GM12878 (cell line): Measurements from ENCODE around the gene NLGN4X. TPM values are rescaled to one million over a fixed set of nuclear protein-coding genes. Genes with fewer than 3 reads are reported as not detected.

Experiments
- ATAC-seq: fragments of 200-7000 bp; cut with Tn5 transposase; 3 replicates; pipeline ENCODE4 v1.9.1; 2020; ENCODE audit warnings: mild to moderate bottlenecking, moderate library complexity
- BruUV-seq: library from RNA; stranded (reverse); fragments of 400-500 nt; replicated peaks from 2 replicates; lab custom pipeline; 2021; lab: Mats Ljungman, UMichigan
- CTCF ChIA-PET: fragments of 300-600 bp; sonication (Branson Sonifier 250); formaldehyde crosslinking; extraction: SDS; loops from one replicate; lab custom pipeline; 2021; ENCODE audit warnings: inconsistent platforms; lab: Yijun Ruan, JAX
- POLR2A ChIA-PET: fragments of 350-600 bp; formaldehyde crosslinking; extraction: SDS; loops from one replicate; lab custom pipeline; 2021; ENCODE audit warnings: inconsistent platforms; lab: Charles Lee
- RAD21 ChIA-PET: fragments of 300-600 bp; sonication (Branson Sonifier 250); formaldehyde crosslinking; loops from one replicate; lab custom pipeline; 2023; ENCODE audit warnings: antibody characterized with exemption; ENCODE audit not compliant: unreplicated experiment; lab: Charles Lee
- SMC1A ChIA-PET: fragments of 300-600 bp; sonication (Branson Sonifier 250); formaldehyde crosslinking; loops from one replicate; lab custom pipeline; 2023; ENCODE audit not compliant: unreplicated experiment, uncharacterized antibody; lab: Charles Lee
- DNase-seq: peaks from one replicate; pipeline ENCODE4 v3.0.0-alpha.2; 2011; ENCODE audit warnings: low read depth, low spot score
- FAIRE-seq: peaks from 3 replicates; lab custom pipeline; 2011; peaks lifted over from hg19 to GRCh38; lab: Jason Lieb, UNC
- H2AFZ ChIP-seq: 2 replicates; pipeline ENCODE4 v1.6.0; 2011; ENCODE audit warnings: low read depth, low read length, control low read depth; ENCODE audit not compliant: control insufficient read depth
- H3K27ac ChIP-seq: 2 replicates; pipeline ENCODE4 v1.5.1; 2011; ENCODE audit warnings: control low read depth; ENCODE audit not compliant: control insufficient read depth, insufficient read depth
- H3K27me3 ChIP-seq, 2 experiments: replicated peaks in 1 of 2; 2 replicates each; pipeline versions ENCODE4 v1.6.0 to v1.6.1; 2011; ENCODE audit warnings: low read length in 1 of 2; ENCODE audit not compliant: control insufficient read depth in 2 of 2, insufficient read depth in 2 of 2
- H3K36me3 ChIP-seq, 2 experiments: 2 replicates each; pipeline ENCODE4 v1.5.1; 2011; ENCODE audit warnings: low read length in 1 of 2; ENCODE audit not compliant: control insufficient read depth in 2 of 2, insufficient read depth in 2 of 2
- H3K4me1 ChIP-seq: 2 replicates; pipeline ENCODE4 v1.6.1; 2011; ENCODE audit warnings: mild to moderate bottlenecking, low read length, moderate library complexity, mixed read lengths; ENCODE audit not compliant: control insufficient read depth, insufficient read depth
- H3K4me2 ChIP-seq: 2 replicates; pipeline ENCODE4 v1.6.0; 2011; ENCODE audit warnings: control low read depth; ENCODE audit not compliant: control insufficient read depth, insufficient read depth
- H3K4me3 ChIP-seq: fragments of 200-600 bp; sonication (generic); 2 replicates; pipeline ENCODE4 v1.5.1; 2016
- H3K79me2 ChIP-seq: 2 replicates; pipeline ENCODE4 v1.6.0; 2011; ENCODE audit warnings: low read length; ENCODE audit not compliant: control insufficient read depth, insufficient read depth
- H3K9ac ChIP-seq: 2 replicates; pipeline ENCODE4 v1.8.0; 2011; ENCODE audit warnings: low read length, control low read depth, mixed read lengths; ENCODE audit not compliant: control insufficient read depth, insufficient read depth
- H3K9me3 ChIP-seq: replicated peaks from 3 replicates; pipeline ENCODE4 v1.5.1; 2011; ENCODE audit warnings: mild to moderate bottlenecking, low read length; ENCODE audit not compliant: control insufficient read depth, insufficient read depth
- H4K20me1 ChIP-seq: 2 replicates; pipeline ENCODE4 v1.6.0; 2011; ENCODE audit not compliant: control insufficient read depth, insufficient read depth
- ASH2L ChIP-seq: fragments of 300-600, 200-600 bp; sonication (generic); IDR thresholded peaks from 2 replicates; pipeline ENCODE4 v1.6.1; 2017; ENCODE audit warnings: low read depth, mild to moderate bottlenecking, borderline replicate concordance
- ATF2 ChIP-seq: IDR thresholded peaks from 2 replicates; pipeline ENCODE4 v1.6.1; 2012; ENCODE audit warnings: low read length, inconsistent platforms
- ESRRA ChIP-seq: IDR thresholded peaks from 2 replicates; pipeline ENCODE4 v1.6.1; 2012; ENCODE audit warnings: mild to moderate bottlenecking, low read length, improper control_type of control experiment
- FOXK2 ChIP-seq: fragments of 450-650 bp; IDR thresholded peaks from 2 replicates; pipeline ENCODE4 v1.6.1; 2017; ENCODE audit warnings: mild to moderate bottlenecking, moderate library complexity
- GABPA ChIP-seq: IDR thresholded peaks from 2 replicates; pipeline ENCODE4 v1.6.1; 2014; ENCODE audit warnings: antibody characterized with exemption, low read depth, mild to moderate bottlenecking, inconsistent platforms
- IKZF1 ChIP-seq: fragments of 450-650 bp; conservative IDR thresholded peaks from 2 replicates; pipeline ENCODE4 v1.6.1; 2017; ENCODE audit warnings: antibody characterized with exemption, mild to moderate bottlenecking
- NFYB ChIP-seq: IDR thresholded peaks from 2 replicates; pipeline ENCODE4 v1.6.1; 2011; ENCODE audit warnings: low read depth, mild to moderate bottlenecking, low read length, improper control_type of control experiment, moderate library complexity; ENCODE audit not compliant: insufficient read depth
- POLR2AphosphoS2 ChIP-seq: IDR thresholded peaks from 2 replicates; pipeline ENCODE4 v1.6.1; 2011; ENCODE audit warnings: low read depth, mild to moderate bottlenecking, low read length, improper control_type of control experiment, moderate library complexity
- RAD51 ChIP-seq: fragments of 450-650 bp; IDR thresholded peaks from 2 replicates; pipeline ENCODE4 v1.6.1; 2016; ENCODE audit warnings: moderate library complexity, mild to moderate bottlenecking, inconsistent platforms
- SP1 ChIP-seq: IDR thresholded peaks from one replicate; pipeline ENCODE4 v1.6.1; 2011; ENCODE audit warnings: low read depth, low read length
- SRF ChIP-seq, 2 experiments: IDR thresholded peaks; 2 replicates each; pipeline ENCODE4 v1.6.1; 2011; ENCODE audit warnings: low read depth in 2 of 2, low read length in 2 of 2, mild to moderate bottlenecking in 1 of 2, moderate library complexity in 1 of 2
- ZNF207 ChIP-seq: fragments of 450-650 bp; IDR thresholded peaks from 2 replicates; pipeline ENCODE4 v1.6.1; 2014; ENCODE audit warnings: antibody characterized with exemption, mild to moderate bottlenecking, borderline replicate concordance
- ZSCAN29 ChIP-seq: fragments of 450-650 bp; IDR thresholded peaks from 2 replicates; pipeline ENCODE4 v1.6.1; 2017; ENCODE audit warnings: mild to moderate bottlenecking, moderate library complexity
- WGBS: methylation state at CpG from one replicate; pipeline ENCODE4 v1.1.6; 2016; ENCODE audit warnings: low lambda C conversion rate; ENCODE audit not compliant: insufficient replicate concordance, insufficient coverage; ENCODE audit errors: missing lambda C conversion rate; 5-methylcytosine and 5-hydroxymethylcytosine counted together
- in situ Hi-C: fragments of 300-500 bp; cut with MboI; formaldehyde crosslinking; loops from 9 replicates; pipeline ENCODE4 v1.14.3; 2018; ENCODE audit warnings: mixed read lengths
- intact Hi-C: fragments of 100-400 bp; cut with micrococcal nuclease; formaldehyde crosslinking; loops from one replicate; pipeline ENCODE4 v1.14.2; 2022; ENCODE audit not compliant: unreplicated experiment
- polyA plus RNA-seq, 11 experiments: library from polyadenylated mRNA; depleted of rRNA in 4 of 11; unstranded in 6 of 11; stranded (reverse) in 5 of 11; fragments of >200 nt; fragmentation: Nextera tagmentation in 4 of 11; fragmentation: Illumina TruSeq in 1 of 11; extraction: Ambion mirVana in 4 of 11; extraction: Trizol in 1 of 11; gene quantifications; 1 replicate in 1 of 11; 2 replicates in 10 of 11; pipeline versions ENCODE4 v1.2.1 to v1.2.3, GENCODE V29; 2011 to 2016; ENCODE audit warnings: inconsistent platforms in 2 of 11, missing spikeins in 2 of 11, low read depth in 1 of 11
- total RNA-seq, 4 experiments: library from RNA; depleted of rRNA in 3 of 4; stranded (reverse); fragments of >200 nt in 3 of 4; fragmentation: Illumina TruSeq in 1 of 4; extraction: Trizol in 1 of 4; gene quantifications; 2 replicates each; pipeline versions ENCODE4 v1.2.1 to v1.2.3, GENCODE V29; 2013 to 2021
- TF ChIP-seq, protein P1 (sequence below): fragments of 450-650 bp; IDR thresholded peaks from 2 replicates; pipeline ENCODE4 v1.6.1; 2017; ENCODE audit warnings: mild to moderate bottlenecking

NLGN4X gene
- total and polyA plus RNA-seq, 10 of the 15 experiments (the other 5 are each of a cell fraction or from before 2014, with no cell fraction given): 0.02 to 1.5 (median 0.09) TPM; not detected in 2

- 73% methylated on average over 28 of the region's 28 CpGs for WGBS
- no peak for ATAC-seq
- no peaks in the 10 kb centered on the region for H3K27me3 ChIP-seq
- H4K20me1 ChIP-seq: no peaks in the 10 kb centered on the region
- no peaks in the 10 kb centered on the region for H3K79me2 ChIP-seq
- no peak for TF ChIP-seq SRF (IDR thresholded peaks at IDR 0.05; ENCODE audit: low read depth in 2 of 2, low read length in 2 of 2)
- TF ChIP-seq ASH2L: no peak
- no peak for TF ChIP-seq ESRRA
- no peak for TF ChIP-seq NFYB
- TF ChIP-seq ZNF207: no peak
- TF ChIP-seq RAD51: no peak
- no peak for TF ChIP-seq ATF2
- no peak for TF ChIP-seq SP1
- TF ChIP-seq GABPA: no peak
- TF ChIP-seq ZSCAN29: no peak
- no peak for TF ChIP-seq POLR2AphosphoS2
- no peak for TF ChIP-seq FOXK2
- no peak for TF ChIP-seq IKZF1
- TF ChIP-seq, protein P1, sequence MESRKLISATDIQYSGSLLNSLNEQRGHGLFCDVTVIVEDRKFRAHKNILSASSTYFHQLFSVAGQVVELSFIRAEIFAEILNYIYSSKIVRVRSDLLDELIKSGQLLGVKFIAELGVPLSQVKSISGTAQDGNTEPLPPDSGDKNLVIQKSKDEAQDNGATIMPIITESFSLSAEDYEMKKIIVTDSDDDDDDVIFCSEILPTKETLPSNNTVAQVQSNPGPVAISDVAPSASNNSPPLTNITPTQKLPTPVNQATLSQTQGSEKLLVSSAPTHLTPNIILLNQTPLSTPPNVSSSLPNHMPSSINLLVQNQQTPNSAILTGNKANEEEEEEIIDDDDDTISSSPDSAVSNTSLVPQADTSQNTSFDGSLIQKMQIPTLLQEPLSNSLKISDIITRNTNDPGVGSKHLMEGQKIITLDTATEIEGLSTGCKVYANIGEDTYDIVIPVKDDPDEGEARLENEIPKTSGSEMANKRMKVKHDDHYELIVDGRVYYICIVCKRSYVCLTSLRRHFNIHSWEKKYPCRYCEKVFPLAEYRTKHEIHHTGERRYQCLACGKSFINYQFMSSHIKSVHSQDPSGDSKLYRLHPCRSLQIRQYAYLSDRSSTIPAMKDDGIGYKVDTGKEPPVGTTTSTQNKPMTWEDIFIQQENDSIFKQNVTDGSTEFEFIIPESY: no peak
- TF ChIP-seq, all 136 proteins: peak for 0
- BruUV-seq: no TSS peak
- in situ Hi-C loops (no loop called here), intact Hi-C loops (no loop called here)
- Histone ChIP-seq H3K9ac (no peak overlapping the region), H3K4me1 (no peaks in the 10 kb centered on the region), H3K4me2 (no peak overlapping the region), H3K36me3 (no peaks in the 10 kb centered on the region), H3K4me3 (no peak overlapping the region), H3K9me3 (no peaks in the 10 kb centered on the region), H3K27ac (no peak overlapping the region), H2AFZ (no peak overlapping the region)
- SMC1A ChIA-PET: interaction anchor here (0.7 kb wide), 1 partner anchor 26 kb away, joined by 3 read pairs; no protein-coding TSS in a partner anchor
- DNase-seq (no peak), FAIRE-seq (no peak)
- CTCF ChIA-PET: interaction anchor here (0.6 kb wide), 1 partner anchor 8 kb away, joined by 3 read pairs; no protein-coding TSS in a partner anchor
- RAD21 ChIA-PET: no interaction called here
- POLR2A ChIA-PET: no interaction called here
These were observed 41.4 kb downstream of the NLGN4X start for GRCh38 chrX:6187256-6187655.
